A673 (cell line): ENCODE data around the gene EIF2AK3. TPM values are rescaled to one million over a fixed set of nuclear protein-coding genes. Genes with fewer than 3 reads are reported as not detected.

Experiments used
- BruUV-seq: library from RNA; stranded (reverse); fragments of 400-500 nt; replicated peaks from 2 replicates; lab custom pipeline; 2021; lab: Mats Ljungman, UMichigan
- CTCF ChIA-PET: fragments of 300-600 bp; sonication (Branson Sonifier 250); formaldehyde crosslinking; loops from one replicate; lab custom pipeline; 2022; ENCODE audit warnings: antibody characterized with exemption; lab: Charles Lee
- POLR2A ChIA-PET: fragments of 300-600 bp; sonication (Branson Sonifier 250); formaldehyde crosslinking; loops from one replicate; lab custom pipeline; 2022; ENCODE audit warnings: antibody characterized with exemption; ENCODE audit not compliant: low non-redundant PET; lab: Charles Lee
- DNase-seq: peaks from one replicate; pipeline ENCODE4 v3.0.0-alpha.2; 2015; ENCODE audit warnings: low spot score
- H3K27ac ChIP-seq: fragments of 200-600 bp; sonication (generic); 2 replicates; pipeline ENCODE4 v1.5.1; 2016; ENCODE audit warnings: mixed run types, low read depth, mild to moderate bottlenecking, mixed read lengths, antibody characterized with exemption, low read length; ENCODE audit not compliant: poor library complexity, severe bottlenecking
- H3K27me3 ChIP-seq: fragments of 200-600 bp; sonication (generic); replicated peaks from 2 replicates; pipeline ENCODE4 v1.6.1; 2017; ENCODE audit warnings: mixed run types, low read depth, mild to moderate bottlenecking, mixed read lengths, antibody characterized with exemption, low read length; ENCODE audit not compliant: insufficient read depth, poor library complexity
- H3K36me3 ChIP-seq: fragments of 200-600 bp; sonication (generic); 2 replicates; pipeline ENCODE4 v1.6.1; 2016; ENCODE audit warnings: mixed run types, mild to moderate bottlenecking, mixed read lengths, antibody characterized with exemption, low read length; ENCODE audit not compliant: insufficient read depth, poor library complexity, severe bottlenecking
- H3K4me1 ChIP-seq: fragments of 200-600 bp; sonication (generic); 2 replicates; pipeline ENCODE4 v1.6.1; 2017; ENCODE audit warnings: mixed run types, mild to moderate bottlenecking, mixed read lengths, antibody characterized with exemption, low read length; ENCODE audit not compliant: insufficient read depth, poor library complexity, severe bottlenecking
- H3K4me3 ChIP-seq: fragments of 200-600 bp; sonication (generic); 2 replicates; pipeline ENCODE4 v1.5.1; 2016; ENCODE audit warnings: low read depth, mixed run types, mild to moderate bottlenecking, mixed read lengths, low read length; ENCODE audit not compliant: poor library complexity, severe bottlenecking
- H3K9me3 ChIP-seq: fragments of 200-600 bp; sonication (generic); 2 replicates; pipeline ENCODE4 v1.6.1; 2016; ENCODE audit warnings: mixed run types, low read depth, mild to moderate bottlenecking, mixed read lengths, antibody characterized with exemption, low read length; ENCODE audit not compliant: poor library complexity, severe bottlenecking
- EZH2 ChIP-seq: fragments of 200-600 bp; sonication (generic); IDR thresholded peaks from 2 replicates; pipeline ENCODE4 v1.6.1; 2017; ENCODE audit warnings: borderline replicate concordance, low read depth, mild to moderate bottlenecking, mixed read lengths, antibody characterized with exemption, low read length; ENCODE audit not compliant: poor library complexity, severe bottlenecking
- intact Hi-C: fragments of 100-400 bp; cut with micrococcal nuclease; formaldehyde crosslinking; loops from one replicate; pipeline ENCODE4 v1.10.0; 2022; ENCODE audit not compliant: unreplicated experiment
- total RNA-seq: library from RNA; stranded (reverse); gene quantifications from 2 replicates; pipeline ENCODE4 v1.2.3, GENCODE V29; 2021
- TF ChIP-seq, protein P1 (sequence below): fragments of 300-800, 200-600 bp; sonication (generic); conservative IDR thresholded peaks from 2 replicates; pipeline ENCODE4 v1.5.1; 2017; ENCODE audit warnings: low read depth, mild to moderate bottlenecking, antibody characterized with exemption, low read length, moderate library complexity, mixed read lengths

EIF2AK3 gene
- total RNA-seq, 1 experiment from 2014 or later = 5.1 TPM

DNA sequence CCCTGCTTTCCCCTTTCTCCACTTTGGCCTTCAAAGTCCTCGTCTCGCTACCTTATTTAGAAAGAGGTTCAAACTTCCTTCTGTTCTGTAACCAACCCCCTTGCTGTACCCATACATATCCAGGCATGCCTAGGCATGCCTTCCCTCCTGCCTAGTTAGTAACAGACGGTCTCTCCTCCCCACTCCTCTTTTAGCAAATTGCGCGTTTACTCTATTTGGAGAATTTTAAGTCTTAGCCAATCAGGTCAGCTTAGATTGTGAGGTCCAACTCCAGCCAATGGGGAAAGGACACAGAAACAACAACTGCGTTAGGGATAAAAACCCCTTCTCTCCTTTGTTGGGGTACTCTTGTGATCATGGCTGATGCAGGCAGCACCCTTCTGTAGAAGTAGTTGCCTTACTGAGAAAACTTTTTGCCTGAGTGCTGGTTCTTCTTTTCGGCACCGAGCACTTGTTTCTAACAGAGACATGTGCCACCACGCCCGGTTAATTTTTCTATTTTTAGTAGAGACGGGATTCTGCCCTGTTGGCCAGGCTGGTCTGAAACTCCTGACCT lies 88.8 kb downstream of the EIF2AK3 start:
- ChIA-PET CTCF (no interaction called here), POLR2A (no interaction called here)
- Histone ChIP-seq H3K9me3 (no peaks in the 10 kb centered on the region), H3K27me3 (peaks cover 6% of the 10 kb centered on the region), H3K27ac (no peak overlapping the region), H3K4me1 (no peaks in the 10 kb centered on the region), H3K36me3 (no peaks in the 10 kb centered on the region), H3K4me3 (no peak overlapping the region)
- no peak for TF ChIP-seq EZH2
- no TSS peak for BruUV-seq
- DNase-seq = no peak
- intact Hi-C loops = no loop called here

DNA sequence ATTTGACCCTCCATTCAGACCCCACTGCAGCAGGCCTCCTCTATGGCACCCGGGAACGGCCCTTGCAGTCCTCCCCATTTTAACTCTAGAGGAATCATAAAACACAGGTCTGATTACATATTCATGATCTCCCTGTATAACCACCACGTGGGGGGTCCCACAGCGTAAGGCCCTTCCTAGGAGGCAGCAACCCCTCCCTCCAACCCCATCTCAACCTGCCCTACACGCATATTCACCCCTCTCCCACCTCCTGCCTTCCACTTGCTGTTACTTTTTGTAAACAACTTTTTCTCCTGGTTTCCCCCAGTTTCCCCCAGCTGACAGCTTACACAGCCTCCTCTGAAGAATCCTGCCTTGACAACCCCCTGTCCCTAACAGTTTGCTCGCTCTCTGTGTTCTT lies 89.6 kb downstream of the EIF2AK3 start:
- H3K4me3 ChIP-seq = no peak overlapping the region
- POLR2A ChIA-PET = no interaction called here

DNA sequence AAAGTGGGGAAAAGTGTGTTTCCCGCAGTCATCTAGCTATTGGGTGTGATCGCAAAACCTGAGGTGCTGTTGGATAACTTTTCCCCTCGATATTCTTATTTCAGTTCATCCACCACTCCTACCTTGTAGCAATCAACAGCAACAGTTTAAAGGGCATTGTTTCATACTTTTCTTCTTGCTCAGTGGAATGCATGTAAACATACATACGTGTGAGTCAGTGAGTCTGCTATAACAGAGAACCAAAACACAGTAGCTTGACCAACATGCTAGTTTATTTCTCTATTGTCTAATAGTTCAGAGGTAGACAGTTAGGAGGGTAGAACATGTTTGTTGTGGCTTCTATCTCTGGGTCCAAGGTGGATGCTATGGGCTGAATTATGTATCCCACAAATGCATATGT lies 97.2 kb downstream of the EIF2AK3 start:
- peaks cover 36% of the 10 kb centered on the region for H3K27me3 ChIP-seq
- no peaks in the 10 kb centered on the region for H3K4me1 ChIP-seq
- no peak for TF ChIP-seq EZH2
- TF ChIP-seq, protein P1, sequence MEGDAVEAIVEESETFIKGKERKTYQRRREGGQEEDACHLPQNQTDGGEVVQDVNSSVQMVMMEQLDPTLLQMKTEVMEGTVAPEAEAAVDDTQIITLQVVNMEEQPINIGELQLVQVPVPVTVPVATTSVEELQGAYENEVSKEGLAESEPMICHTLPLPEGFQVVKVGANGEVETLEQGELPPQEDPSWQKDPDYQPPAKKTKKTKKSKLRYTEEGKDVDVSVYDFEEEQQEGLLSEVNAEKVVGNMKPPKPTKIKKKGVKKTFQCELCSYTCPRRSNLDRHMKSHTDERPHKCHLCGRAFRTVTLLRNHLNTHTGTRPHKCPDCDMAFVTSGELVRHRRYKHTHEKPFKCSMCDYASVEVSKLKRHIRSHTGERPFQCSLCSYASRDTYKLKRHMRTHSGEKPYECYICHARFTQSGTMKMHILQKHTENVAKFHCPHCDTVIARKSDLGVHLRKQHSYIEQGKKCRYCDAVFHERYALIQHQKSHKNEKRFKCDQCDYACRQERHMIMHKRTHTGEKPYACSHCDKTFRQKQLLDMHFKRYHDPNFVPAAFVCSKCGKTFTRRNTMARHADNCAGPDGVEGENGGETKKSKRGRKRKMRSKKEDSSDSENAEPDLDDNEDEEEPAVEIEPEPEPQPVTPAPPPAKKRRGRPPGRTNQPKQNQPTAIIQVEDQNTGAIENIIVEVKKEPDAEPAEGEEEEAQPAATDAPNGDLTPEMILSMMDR = no peak
- CTCF ChIA-PET = no interaction called here
- POLR2A ChIA-PET = no interaction called here
- BruUV-seq = no TSS peak
- no peak overlapping the region for H3K4me3 ChIP-seq
- no peak overlapping the region for H3K27ac ChIP-seq
- H3K36me3 ChIP-seq = no peaks in the 10 kb centered on the region
- no peaks in the 10 kb centered on the region for H3K9me3 ChIP-seq
- DNase-seq = no peak
- intact Hi-C loops = no loop called here

More for the DNA sequence above, 89.6 kb downstream of the EIF2AK3 start:
- Histone ChIP-seq H3K27me3 (peaks cover 6% of the 10 kb centered on the region), H3K36me3 (no peaks in the 10 kb centered on the region), H3K27ac (no peak overlapping the region), H3K4me1 (no peaks in the 10 kb centered on the region), H3K9me3 (no peaks in the 10 kb centered on the region)
- no TSS peak for BruUV-seq
- no peak for DNase-seq
- no peak for TF ChIP-seq EZH2
- TF ChIP-seq, protein P1 = no peak
- intact Hi-C loops = no loop called here
- CTCF ChIA-PET = no interaction called here
